DND-41 (cell line): ENCODE data around the gene SLAMF1.
"Not testable (repeated sequence)": the region's sequence is repeated elsewhere in the genome, so short reads cannot be mapped to it uniquely, and the experiment has no call there.

ENCODE experiments used
- EZH2 ChIP-seq: IDR thresholded peaks from 3 replicates; pipeline ENCODE4 v1.6.1; 2012; ENCODE audit warnings: borderline replicate concordance, low read depth, mild to moderate bottlenecking, moderate library complexity, low read length, inconsistent platforms; ENCODE audit not compliant: severe bottlenecking
- TF ChIP-seq, protein P1 (sequence below): IDR thresholded peaks from 2 replicates; pipeline ENCODE4 v1.5.1; 2012; ENCODE audit warnings: borderline replicate concordance, low read length, moderate library complexity, mild to moderate bottlenecking; ENCODE audit not compliant: poor library complexity, severe bottlenecking; ENCODE audit errors: extremely low read depth

DNA sequence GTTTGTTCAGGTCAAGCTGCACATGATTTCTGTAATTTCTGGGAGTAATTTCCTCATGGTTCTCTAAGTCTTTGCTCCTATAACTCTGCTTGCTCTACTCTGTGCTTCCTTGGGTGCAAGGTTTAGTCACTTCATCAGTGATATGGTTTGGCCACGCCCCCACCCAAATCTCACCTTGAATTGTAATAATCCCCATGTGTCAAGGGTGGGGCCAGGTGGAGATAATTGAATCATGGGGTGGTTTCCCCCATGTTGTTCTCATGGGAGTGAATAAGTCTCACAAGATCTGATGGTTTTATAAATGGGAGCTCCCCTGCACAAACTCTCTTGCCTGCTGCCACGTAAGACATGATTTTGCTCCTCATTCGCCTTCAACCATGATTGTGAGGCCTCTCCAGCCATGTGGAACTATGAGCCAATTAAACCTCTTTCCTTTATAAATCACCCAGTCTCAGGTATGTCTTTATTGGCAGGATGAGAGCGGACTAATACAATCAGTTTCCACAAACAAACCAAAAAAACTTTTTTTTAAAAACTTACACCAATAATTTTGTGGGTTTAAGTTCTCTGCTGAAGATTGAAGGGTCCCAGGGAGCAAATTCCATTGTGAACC, 19.1 kb downstream of the SLAMF1 start:
- TF ChIP-seq, protein P1, sequence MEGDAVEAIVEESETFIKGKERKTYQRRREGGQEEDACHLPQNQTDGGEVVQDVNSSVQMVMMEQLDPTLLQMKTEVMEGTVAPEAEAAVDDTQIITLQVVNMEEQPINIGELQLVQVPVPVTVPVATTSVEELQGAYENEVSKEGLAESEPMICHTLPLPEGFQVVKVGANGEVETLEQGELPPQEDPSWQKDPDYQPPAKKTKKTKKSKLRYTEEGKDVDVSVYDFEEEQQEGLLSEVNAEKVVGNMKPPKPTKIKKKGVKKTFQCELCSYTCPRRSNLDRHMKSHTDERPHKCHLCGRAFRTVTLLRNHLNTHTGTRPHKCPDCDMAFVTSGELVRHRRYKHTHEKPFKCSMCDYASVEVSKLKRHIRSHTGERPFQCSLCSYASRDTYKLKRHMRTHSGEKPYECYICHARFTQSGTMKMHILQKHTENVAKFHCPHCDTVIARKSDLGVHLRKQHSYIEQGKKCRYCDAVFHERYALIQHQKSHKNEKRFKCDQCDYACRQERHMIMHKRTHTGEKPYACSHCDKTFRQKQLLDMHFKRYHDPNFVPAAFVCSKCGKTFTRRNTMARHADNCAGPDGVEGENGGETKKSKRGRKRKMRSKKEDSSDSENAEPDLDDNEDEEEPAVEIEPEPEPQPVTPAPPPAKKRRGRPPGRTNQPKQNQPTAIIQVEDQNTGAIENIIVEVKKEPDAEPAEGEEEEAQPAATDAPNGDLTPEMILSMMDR = not testable (repeated sequence)
- not testable (repeated sequence) for TF ChIP-seq EZH2
